Measurements from ENCODE around the gene PCDH18.
"Not testable (repeated sequence)": the region's sequence is repeated elsewhere in the genome, so short reads cannot be mapped to it uniquely, and the experiment has no call there.

PCDH18 gene

GRCh38 chr4:137530176-137530575 is 2.1 kb downstream of the PCDH18 start:
- no peak for ATAC-seq

GRCh38 chr4:137529432-137529831 is 2.9 kb downstream of the PCDH18 start:
- no peak for ATAC-seq

- no peak for ATAC-seq
These were observed 3.6 kb downstream of the PCDH18 start for GRCh38 chr4:137528673-137529072.

GRCh38 chr4:137526681-137527080 is 5.6 kb downstream of the PCDH18 start:
- ATAC-seq = no peak

GRCh38 chr4:137524725-137525369 is 7.4 kb downstream of the PCDH18 start:
- ATAC-seq = no peak

GRCh38 chr4:137523329-137523728 is 9.0 kb downstream of the PCDH18 start:
- no peak for ATAC-seq

GRCh38 chr4:137521053-137521452 is 11.2 kb downstream of the PCDH18 start:
- no peak for ATAC-seq

- ATAC-seq = no peak
These were observed 12.9 kb downstream of the PCDH18 start for GRCh38 chr4:137519406-137519805.

GRCh38 chr4:137517323-137517722 is 15.0 kb downstream of the PCDH18 start:
- ATAC-seq = not testable (repeated sequence)

- ATAC-seq = no peak
These were observed 17.7 kb downstream of the PCDH18 start for GRCh38 chr4:137514406-137515111.

GRCh38 chr4:137510557-137511265 is 21.6 kb downstream of the PCDH18 start:
- ATAC-seq = no peak

- no peak for ATAC-seq
These were observed 22.4 kb downstream of the PCDH18 start for GRCh38 chr4:137509855-137510282.

- ATAC-seq = no peak
These were observed 29.8 kb downstream of the PCDH18 start for GRCh38 chr4:137502339-137503129.

- ATAC-seq = not testable (repeated sequence)
These were observed 36.0 kb downstream of the PCDH18 start for GRCh38 chr4:137496267-137496666.

- no peak for ATAC-seq
These were observed 36.7 kb downstream of the PCDH18 start for GRCh38 chr4:137495578-137495977.

GRCh38 chr4:137483313-137483959 is 48.9 kb downstream of the PCDH18 start:
- ATAC-seq = not testable (repeated sequence)

- ATAC-seq = not testable (repeated sequence)
These were observed 52.6 kb downstream of the PCDH18 start for GRCh38 chr4:137479657-137480056.

GRCh38 chr4:137476345-137476744 is 55.9 kb downstream of the PCDH18 start:
- ATAC-seq = no peak

- no peak for ATAC-seq
These were observed 57.5 kb downstream of the PCDH18 start for GRCh38 chr4:137474711-137475301.

GRCh38 chr4:137471895-137472294 is 60.4 kb downstream of the PCDH18 start:
- ATAC-seq = no peak

- no peak for ATAC-seq
These were observed 60.8 kb downstream of the PCDH18 start for GRCh38 chr4:137471461-137471860.

GRCh38 chr4:137470806-137471205 is 61.5 kb downstream of the PCDH18 start:
- ATAC-seq = no peak
